Suppressor macrophage treated with lipopolysaccharide for 4 hours (primary cell): Measurements from ENCODE around the gene DPY19L2.

Experiments used
- DNase-seq: peaks from one replicate; pipeline ENCODE4 v3.0.0-alpha.2; 2020

The DPY19L2 gene

GRCh38 chr12:63521706-63522105 lies 146.6 kb downstream of the DPY19L2 start:
- no peak for DNase-seq
